Kidney (tissue), 14 donors: ENCODE measurements around the gene IFNK. TPM values are rescaled to one million over a fixed set of nuclear protein-coding genes. Genes with fewer than 3 reads are reported as not detected.

Experiments
- DNase-seq, 5 donors: peaks; one replicate each; pipeline ENCODE4 v3.0.0-alpha.2; 2013 to 2020
- FAIRE-seq: peaks from 2 replicates; lab custom pipeline; 2012; peaks lifted over from hg19 to GRCh38; lab: Jason Lieb, UNC
- H3K27ac ChIP-seq, 2 donors: one replicate each; pipeline ENCODE4 v1.7.0; 2013; ENCODE audit warnings: low read depth in 2 of 2, low read length in 2 of 2, inconsistent platforms in 1 of 2
- H3K27me3 ChIP-seq: one replicate; pipeline ENCODE4 v1.7.1; 2013; ENCODE audit warnings: low read length, inconsistent platforms; ENCODE audit not compliant: control insufficient read depth, insufficient read depth
- H3K36me3 ChIP-seq, 3 donors: one replicate each; pipeline versions ENCODE4 v1.7.0 to v1.7.1; 2013; ENCODE audit warnings: low read length in 3 of 3, control low read depth in 1 of 3, inconsistent platforms in 1 of 3; ENCODE audit not compliant: insufficient read depth in 3 of 3, control insufficient read depth in 2 of 3
- H3K4me1 ChIP-seq, 3 donors: one replicate each; pipeline versions ENCODE4 v1.7.0 to v1.7.1; 2013; ENCODE audit warnings: low read length in 3 of 3, inconsistent platforms in 1 of 3, low read depth in 1 of 3; ENCODE audit not compliant: control insufficient read depth in 2 of 3, insufficient read depth in 2 of 3
- H3K4me3 ChIP-seq, 3 donors: one replicate each; pipeline versions ENCODE4 v1.7.0 to v1.8.1; 2013; ENCODE audit warnings: low read length in 3 of 3, control low read depth in 1 of 3, inconsistent platforms in 1 of 3
- H3K9ac ChIP-seq, 3 donors: one replicate each; pipeline versions ENCODE4 v1.7.0 to v1.7.1; 2013; ENCODE audit warnings: low read length in 3 of 3, control low read depth in 1 of 3, inconsistent platforms in 1 of 3
- H3K9me3 ChIP-seq, 3 donors: one replicate each; pipeline versions ENCODE4 v1.7.0 to v1.7.1; 2013; ENCODE audit warnings: low read length in 3 of 3, control low read depth in 1 of 3, inconsistent platforms in 1 of 3; ENCODE audit not compliant: control insufficient read depth in 2 of 3, insufficient read depth in 1 of 3
- intact Hi-C: fragments of 100-400 bp; cut with DNase I; formaldehyde crosslinking; loops from one replicate; pipeline ENCODE4 v1.11.1; 2022
- polyA plus RNA-seq: library from polyadenylated mRNA; stranded (reverse); fragments of 350-450 nt; fragmentation: Illumina TruSeq; extraction: RNeasy Lipid Tissue Mini Kit (QIAGEN cat#74804); gene quantifications from one replicate; pipeline ENCODE4 v1.2.3, GENCODE V29; 2014; ENCODE audit warnings: low read depth, low replicate concordance; ENCODE audit not compliant: insufficient read depth
- total RNA-seq: library from RNA; stranded (reverse); fragmentation: NEBNext Ultra II Directional; extraction: Animal tissue kit (Norgen Biotek cat#: 25700); gene quantifications from one replicate; pipeline ENCODE4 v1.2.1, GENCODE V29; 2021
- TF ChIP-seq, protein P1 (sequence below): IDR thresholded peaks from 3 replicates; pipeline ENCODE4 v1.5.1; 2012; ENCODE audit warnings: mild to moderate bottlenecking, moderate library complexity, borderline replicate concordance; ENCODE audit not compliant: insufficient read depth; ENCODE audit errors: extremely low read depth
- donor health status: control.
- donor health status: control.
- donor health status: control.
- donor health status: control.
- donor health status: control.
- donor health status: DM: yes; HTN: yes; CAD: no.
- donor health status: Normal renal cell carcinoma (clear cell type).

The IFNK gene
- total and polyA plus RNA-seq, 2 donors from 2014 or later: not detected

GRCh38 chr9:27566118-27566517 is 42.0 kb downstream of the IFNK start:
- Histone ChIP-seq H3K9me3 (no peaks in the 10 kb centered on the region), H3K36me3 (peaks cover 0 to 5% (median 2%) of the 10 kb centered on the region in 3 donors), H3K9ac (no peak overlapping the region), H3K27ac (no peak overlapping the region), H3K4me3 (no peak overlapping the region), H3K4me1 (no peaks in the 10 kb centered on the region), H3K27me3 (no peaks in the 10 kb centered on the region)
- intact Hi-C loops: no loop called here
- FAIRE-seq (no peak), DNase-seq (no peak)
- TF ChIP-seq, protein P1, sequence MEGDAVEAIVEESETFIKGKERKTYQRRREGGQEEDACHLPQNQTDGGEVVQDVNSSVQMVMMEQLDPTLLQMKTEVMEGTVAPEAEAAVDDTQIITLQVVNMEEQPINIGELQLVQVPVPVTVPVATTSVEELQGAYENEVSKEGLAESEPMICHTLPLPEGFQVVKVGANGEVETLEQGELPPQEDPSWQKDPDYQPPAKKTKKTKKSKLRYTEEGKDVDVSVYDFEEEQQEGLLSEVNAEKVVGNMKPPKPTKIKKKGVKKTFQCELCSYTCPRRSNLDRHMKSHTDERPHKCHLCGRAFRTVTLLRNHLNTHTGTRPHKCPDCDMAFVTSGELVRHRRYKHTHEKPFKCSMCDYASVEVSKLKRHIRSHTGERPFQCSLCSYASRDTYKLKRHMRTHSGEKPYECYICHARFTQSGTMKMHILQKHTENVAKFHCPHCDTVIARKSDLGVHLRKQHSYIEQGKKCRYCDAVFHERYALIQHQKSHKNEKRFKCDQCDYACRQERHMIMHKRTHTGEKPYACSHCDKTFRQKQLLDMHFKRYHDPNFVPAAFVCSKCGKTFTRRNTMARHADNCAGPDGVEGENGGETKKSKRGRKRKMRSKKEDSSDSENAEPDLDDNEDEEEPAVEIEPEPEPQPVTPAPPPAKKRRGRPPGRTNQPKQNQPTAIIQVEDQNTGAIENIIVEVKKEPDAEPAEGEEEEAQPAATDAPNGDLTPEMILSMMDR: no peak

GRCh38 chr9:27569406-27569805 is 45.3 kb downstream of the IFNK start:
- H3K36me3 ChIP-seq: peaks cover 0 to 5% (median 2%) of the 10 kb centered on the region in 3 donors
- no peaks in the 10 kb centered on the region for H3K27me3 ChIP-seq
- DNase-seq (no peak), FAIRE-seq (no peak)
- H3K9ac ChIP-seq: no peak overlapping the region
- intact Hi-C loops: no loop called here
- no peaks in the 10 kb centered on the region for H3K9me3 ChIP-seq
- no peak overlapping the region for H3K4me3 ChIP-seq
- H3K27ac ChIP-seq: no peak overlapping the region
- H3K4me1 ChIP-seq: peaks cover 0 to 7% (median 3%) of the 10 kb centered on the region in 3 donors
- TF ChIP-seq, protein P1: no peak

GRCh38 chr9:27571011-27571410 is 46.9 kb downstream of the IFNK start:
- no peak overlapping the region for H3K9ac ChIP-seq
- H3K27ac ChIP-seq: no peak overlapping the region
- FAIRE-seq (no peak), DNase-seq (no peak)
- no peaks in the 10 kb centered on the region for H3K27me3 ChIP-seq
- H3K4me1 ChIP-seq: peaks cover 0 to 7% (median 3%) of the 10 kb centered on the region in 3 donors
- no peak overlapping the region for H3K4me3 ChIP-seq
- H3K36me3 ChIP-seq: peaks cover 0 to 5% (median under 1%) of the 10 kb centered on the region in 3 donors
- intact Hi-C loops: no loop called here
- no peaks in the 10 kb centered on the region for H3K9me3 ChIP-seq
- TF ChIP-seq, protein P1: no peak

DNA sequence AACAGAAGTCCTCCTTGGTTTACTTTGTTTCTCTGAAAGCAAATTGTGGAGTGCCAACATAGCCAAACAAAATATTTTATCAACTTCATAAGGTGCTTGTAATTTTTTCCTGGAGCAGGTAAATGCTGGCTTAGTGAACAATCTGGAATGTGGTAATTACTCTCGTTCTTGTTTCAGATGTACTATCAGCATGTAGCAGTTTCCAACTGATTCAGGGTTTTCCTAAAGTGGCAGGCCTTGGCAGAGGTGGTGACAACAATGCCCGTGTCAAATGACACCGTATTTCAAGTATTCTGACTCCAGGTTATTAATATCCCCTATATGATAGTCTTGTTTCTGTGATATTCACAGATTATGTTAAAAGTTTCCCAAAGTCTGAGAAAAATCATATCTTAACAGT is 48.0 kb downstream of the IFNK start:
- Histone ChIP-seq H3K9ac (peak overlapping the region in 2 of 3 donors; percentile 65 to 80), H3K27me3 (no peaks in the 10 kb centered on the region), H3K9me3 (no peaks in the 10 kb centered on the region), H3K4me3 (peak overlapping the region in 2 of 3 donors; percentile 92 to 94), H3K36me3 (no peaks in the 10 kb centered on the region), H3K4me1 (peaks cover 0 to 7% (median 3%) of the 10 kb centered on the region in 3 donors), H3K27ac (peak overlapping the region in 1 of 2 donors; percentile 95)
- DNase-seq (peak in 2 of 5 donors; percentile 25 to 35), FAIRE-seq (no peak)
- TF ChIP-seq, protein P1: no peak
- intact Hi-C loops: no loop called here
